Measurements from ENCODE around the gene PRDM5.
A peak's percentile ranks its signal among the peaks of the same experiment; 100 is the strongest.

Gene PRDM5

GRCh38 chr4:120812216-120812615 lies 110.3 kb downstream of the PRDM5 start:
- no peak for TF ChIP-seq CTCF (conservative IDR thresholded peaks at IDR 0.05)
- H3K27ac ChIP-seq: no peak overlapping the region

DNA sequence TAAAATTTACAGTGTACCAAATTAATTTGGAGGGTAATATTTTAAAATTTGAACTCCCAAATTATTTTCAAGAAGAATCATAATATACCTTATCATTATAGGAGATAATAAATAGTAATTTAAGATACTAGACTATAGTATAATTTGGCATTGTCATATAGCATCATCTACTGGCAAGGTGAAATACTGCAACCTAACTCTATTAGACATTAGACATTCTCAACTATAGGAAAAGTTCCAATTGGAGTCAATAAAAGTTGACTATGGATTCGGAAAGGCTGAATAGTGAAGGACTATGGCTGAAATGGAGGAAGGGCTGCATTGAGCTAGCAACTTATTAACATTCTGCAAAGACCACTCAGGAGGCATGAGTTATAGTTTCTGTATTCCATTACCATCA lies 113.0 kb downstream of the PRDM5 start:
- TF ChIP-seq CTCF (conservative IDR thresholded peaks at IDR 0.05): peak; percentile 39
- no peak overlapping the region for H3K27ac ChIP-seq

- no peak for TF ChIP-seq CTCF (conservative IDR thresholded peaks at IDR 0.05)
- no peak overlapping the region for H3K27ac ChIP-seq
These were observed 113.9 kb downstream of the PRDM5 start for GRCh38 chr4:120808475-120809141.

DNA sequence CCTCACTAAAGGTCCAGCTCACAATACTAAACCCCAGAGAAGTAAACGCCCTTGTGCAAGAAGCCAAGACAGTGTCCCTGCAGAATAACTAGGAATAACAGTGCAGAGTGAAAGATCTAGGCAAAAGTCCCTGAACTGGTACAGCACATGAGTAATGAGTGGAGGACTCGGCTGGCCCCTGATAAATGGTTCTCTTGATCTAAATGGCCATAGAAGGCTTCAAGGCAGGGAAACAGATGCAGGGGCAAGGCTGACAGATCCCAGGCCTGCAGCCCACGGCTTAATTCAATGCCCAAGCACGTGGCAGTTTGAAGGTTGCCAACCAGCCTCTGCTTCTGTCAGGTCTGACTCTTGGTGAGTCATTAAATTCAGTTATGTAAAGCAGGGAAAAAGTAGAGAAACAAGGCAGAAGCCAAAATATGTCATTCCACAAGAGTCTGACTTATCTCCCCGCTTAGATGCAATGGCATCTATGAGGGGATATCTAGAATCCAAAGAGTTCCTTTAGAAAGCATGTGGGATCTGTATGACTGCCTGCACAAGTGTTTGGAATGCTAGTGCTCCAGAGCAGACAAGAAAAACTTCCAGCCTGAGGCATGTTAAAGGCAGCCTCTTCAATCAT lies 121.3 kb downstream of the PRDM5 start:
- no peak for TF ChIP-seq CTCF (conservative IDR thresholded peaks at IDR 0.05)
- H3K27ac ChIP-seq: no peak overlapping the region

- no peak for TF ChIP-seq CTCF (conservative IDR thresholded peaks at IDR 0.05)
- no peak overlapping the region for H3K27ac ChIP-seq
These were observed 124.0 kb downstream of the PRDM5 start for GRCh38 chr4:120798570-120798969.

GRCh38 chr4:120796271-120796670 lies 126.3 kb downstream of the PRDM5 start:
- no peak overlapping the region for H3K27ac ChIP-seq
- TF ChIP-seq CTCF (conservative IDR thresholded peaks at IDR 0.05): no peak

DNA sequence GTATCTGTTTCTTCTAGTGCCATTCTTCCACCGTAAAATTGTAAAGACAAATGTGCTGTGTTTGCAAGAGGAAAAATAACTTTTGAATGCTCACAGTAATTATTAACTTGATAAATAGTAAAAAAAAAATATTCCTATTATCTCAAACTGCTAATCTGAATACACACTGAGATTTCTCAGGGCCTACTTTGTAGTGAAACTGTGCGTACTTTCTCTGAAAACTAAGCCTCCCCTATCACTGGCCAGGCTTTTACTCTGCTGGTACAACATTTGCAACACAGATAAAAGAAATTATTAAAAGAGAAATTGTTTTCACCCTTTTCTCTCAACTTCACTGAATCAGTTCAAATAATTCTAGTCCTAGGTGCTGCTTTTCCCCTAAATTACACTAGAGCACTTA lies 137.3 kb downstream of the PRDM5 start:
- no peak overlapping the region for H3K27ac ChIP-seq
- TF ChIP-seq CTCF (conservative IDR thresholded peaks at IDR 0.05): no peak

All from VCaP (cell line).